IMR-90 (cell line): Measurements from ENCODE around the gene PCBP3. TPM values are rescaled to one million over a fixed set of nuclear protein-coding genes. Genes with fewer than 3 reads are reported as not detected.

Experiments
- ATAC-seq: fragments of 200-7000 bp; cut with Tn5 transposase; 2 replicates; pipeline ENCODE4 v1.9.1; 2020; ENCODE audit warnings: low read depth, mild to moderate bottlenecking, moderate library complexity
- BruUV-seq: library from RNA; stranded (reverse); fragments of 400-500 nt; replicated peaks from 2 replicates; lab custom pipeline; 2021; lab: Mats Ljungman, UMichigan
- CTCF ChIA-PET: fragments of 300-600 bp; formaldehyde crosslinking; extraction: SDS; loops from one replicate; lab custom pipeline; 2021; ENCODE audit warnings: antibody characterized with exemption; lab: Yijun Ruan, JAX
- POLR2A ChIA-PET: fragments of 300-600 bp; sonication (Branson Sonifier 250); formaldehyde crosslinking; loops from one replicate; lab custom pipeline; 2022; ENCODE audit warnings: antibody characterized with exemption; ENCODE audit not compliant: unreplicated experiment; lab: Charles Lee
- DNase-seq: peaks from one replicate; pipeline ENCODE4 v3.0.0; 2013
- H2AFZ ChIP-seq: replicated peaks from 2 replicates; pipeline ENCODE3; 2013; ENCODE audit warnings: low read length, mild to moderate bottlenecking; ENCODE audit not compliant: poor library complexity
- H2AK5ac ChIP-seq: 2 replicates; pipeline ENCODE4 v1.6.1; 2013; ENCODE audit warnings: low read depth, low read length, inconsistent platforms
- H2AK9ac ChIP-seq: replicated peaks from 2 replicates; pipeline ENCODE3; 2013; ENCODE audit warnings: mild to moderate bottlenecking, low read depth, low read length, moderate library complexity; ENCODE audit not compliant: poor library complexity
- H2BK120ac ChIP-seq: 2 replicates; pipeline ENCODE4 v1.6.1; 2013; ENCODE audit warnings: low read depth, low read length, inconsistent platforms
- H2BK15ac ChIP-seq: 3 replicates; pipeline ENCODE4 v1.6.1; 2013; ENCODE audit warnings: low read depth, low read length, inconsistent platforms
- H2BK20ac ChIP-seq: 2 replicates; pipeline ENCODE4 v1.6.1; 2013; ENCODE audit warnings: low read depth, mild to moderate bottlenecking, inconsistent platforms, low read length, moderate library complexity
- H2BK5ac ChIP-seq: 2 replicates; pipeline ENCODE4 v1.6.1; 2013; ENCODE audit warnings: mild to moderate bottlenecking, low read depth, low read length, inconsistent platforms; ENCODE audit not compliant: poor library complexity, severe bottlenecking
- H3K14ac ChIP-seq: replicated peaks from 2 replicates; pipeline ENCODE4 v1.6.1; 2013; ENCODE audit warnings: low read depth, low read length, inconsistent platforms
- H3K18ac ChIP-seq: 2 replicates; pipeline ENCODE4 v1.6.1; 2013; ENCODE audit warnings: low read depth, low read length, control low read depth
- H3K23ac ChIP-seq: 2 replicates; pipeline ENCODE4 v1.6.1; 2013; ENCODE audit warnings: low read depth, low read length, inconsistent platforms
- H3K27ac ChIP-seq: 2 replicates; pipeline ENCODE4 v1.5.1; 2013; ENCODE audit warnings: mild to moderate bottlenecking, control low read depth, low read length; ENCODE audit not compliant: insufficient read depth
- H3K27me3 ChIP-seq: 2 replicates; pipeline ENCODE4 v1.6.1; 2013; ENCODE audit warnings: low read length; ENCODE audit not compliant: control insufficient read depth, insufficient read depth
- H3K36me3 ChIP-seq: 2 replicates; pipeline ENCODE4 v1.6.1; 2013; ENCODE audit warnings: low read length, mixed read lengths; ENCODE audit not compliant: control insufficient read depth, insufficient read depth
- H3K4ac ChIP-seq: 2 replicates; pipeline ENCODE4 v1.6.1; 2013; ENCODE audit warnings: low read depth, low read length, inconsistent platforms
- H3K4me1 ChIP-seq: 2 replicates; pipeline ENCODE4 v1.6.1; 2013; ENCODE audit warnings: low read length, mixed read lengths; ENCODE audit not compliant: control insufficient read depth, insufficient read depth
- H3K4me2 ChIP-seq: 2 replicates; pipeline ENCODE4 v1.6.1; 2013; ENCODE audit warnings: low read depth, mild to moderate bottlenecking, control low read depth, low read length, moderate library complexity
- H3K4me3 ChIP-seq: 2 replicates; pipeline ENCODE4 v1.5.1; 2013; ENCODE audit warnings: low read depth, mild to moderate bottlenecking, control low read depth, low read length, moderate library complexity; ENCODE audit not compliant: insufficient read depth
- H3K56ac ChIP-seq: 2 replicates; pipeline ENCODE4 v1.6.1; 2013; ENCODE audit warnings: low read length, inconsistent platforms; ENCODE audit not compliant: insufficient read depth; ENCODE audit errors: extremely low read depth
- H3K79me1 ChIP-seq, 2 experiments: 2 replicates each; pipeline ENCODE4 v1.6.1; 2013; ENCODE audit warnings: low read length in 2 of 2, inconsistent platforms in 1 of 2, low read depth in 1 of 2
- H3K9ac ChIP-seq: 2 replicates; pipeline ENCODE4 v1.6.1; 2013; ENCODE audit warnings: low read depth, low read length, control low read depth
- H3K9me1 ChIP-seq: 2 replicates; pipeline ENCODE4 v1.6.1; 2013; ENCODE audit warnings: low read length, inconsistent platforms; ENCODE audit not compliant: insufficient read depth
- H3K9me3 ChIP-seq: 2 replicates; pipeline ENCODE4 v1.6.1; 2013; ENCODE audit warnings: low read length; ENCODE audit not compliant: control insufficient read depth, insufficient read depth
- H4K20me1 ChIP-seq: 2 replicates; pipeline ENCODE4 v1.6.1; 2013; ENCODE audit warnings: low read length, inconsistent platforms; ENCODE audit not compliant: insufficient read depth
- H4K5ac ChIP-seq: 2 replicates; pipeline ENCODE4 v1.6.1; 2013; ENCODE audit warnings: mild to moderate bottlenecking, low read depth, low read length, control low read depth
- H4K8ac ChIP-seq, 2 experiments: 2 replicates each; pipeline ENCODE4 v1.6.1; 2013; ENCODE audit warnings: low read depth in 2 of 2, low read length in 2 of 2, control low read depth in 1 of 2, inconsistent platforms in 1 of 2
- H4K91ac ChIP-seq: 2 replicates; pipeline ENCODE4 v1.6.1; 2013; ENCODE audit warnings: low read depth, low read length, inconsistent platforms; ENCODE audit not compliant: insufficient read depth
- BHLHE40 ChIP-seq: fragments of 150-350 bp; IDR thresholded peaks from 2 replicates; pipeline ENCODE4 v1.6.1; 2016; ENCODE audit warnings: mild to moderate bottlenecking, low read depth, low read length
- CEBPB ChIP-seq: IDR thresholded peaks from 2 replicates; pipeline ENCODE4 v1.6.1; 2012; ENCODE audit warnings: low read depth, low read length, improper control_type of control experiment
- FOS ChIP-seq: fragments of 150-350 bp; IDR thresholded peaks from 2 replicates; pipeline ENCODE4 v1.6.1; 2016; ENCODE audit warnings: low read depth, low read length
- MAZ ChIP-seq: IDR thresholded peaks from 2 replicates; pipeline ENCODE4 v1.6.1; 2012; ENCODE audit warnings: low read depth, mild to moderate bottlenecking, low read length, improper control_type of control experiment, moderate library complexity, borderline replicate concordance
- NFE2L2 ChIP-seq: fragments of 150-350 bp; IDR thresholded peaks from 2 replicates; pipeline ENCODE4 v1.6.1; 2016; ENCODE audit warnings: low read depth, mild to moderate bottlenecking, low read length
- RAD21 ChIP-seq: IDR thresholded peaks from 2 replicates; pipeline ENCODE4 v1.6.1; 2012; ENCODE audit warnings: low read length, improper control_type of control experiment
- RCOR1 ChIP-seq: IDR thresholded peaks from 2 replicates; pipeline ENCODE4 v1.6.1; 2012; ENCODE audit warnings: mild to moderate bottlenecking, low read length, improper control_type of control experiment; ENCODE audit not compliant: insufficient replicate concordance
- USF2 ChIP-seq: fragments of 150-350 bp; IDR thresholded peaks from 2 replicates; pipeline ENCODE4 v1.6.1; 2017; ENCODE audit warnings: mild to moderate bottlenecking, antibody characterized with exemption, low read length, low read depth
- WGBS, 2 experiments: methylation state at CpG; one replicate each; pipeline versions ENCODE4 v1.1.5 to v1.1.7; 2013; ENCODE audit warnings: missing lambda C conversion rate in 2 of 2; ENCODE audit not compliant: insufficient read length in 1 of 2; ENCODE audit errors: extremely low coverage in 2 of 2; 5-methylcytosine and 5-hydroxymethylcytosine counted together
- dilution Hi-C: fragments of 300-500 bp; cut with HindIII; formaldehyde crosslinking; loops from one replicate; pipeline ENCODE4 v1.14.3; 2018; ENCODE audit warnings: low sequenced_read_pairs; ENCODE audit not compliant: unreplicated experiment
- in situ Hi-C: fragments of 300-500 bp; cut with MboI; formaldehyde crosslinking; loops from 3 replicates; pipeline ENCODE4 v1.14.3; 2019; ENCODE audit warnings: low sequenced_read_pairs, inconsistent platforms, mixed read lengths
- intact Hi-C: fragments of 100-400 bp; cut with micrococcal nuclease; formaldehyde crosslinking; loops from 2 replicates; pipeline ENCODE4 v1.10.0; 2022
- polyA plus RNA-seq, 3 experiments: library from polyadenylated mRNA; depleted of rRNA; stranded (reverse); fragments of >200 nt; gene quantifications; 2 replicates each; pipeline ENCODE4 v1.2.3, GENCODE V29; 2012; ENCODE audit warnings: low replicate concordance in 1 of 3
- total RNA-seq: library from RNA; depleted of rRNA; stranded (reverse); fragments of >200 nt; gene quantifications from 2 replicates; pipeline ENCODE4 v1.2.3, GENCODE V29; 2012

Gene PCBP3
- total and polyA plus RNA-seq, 2 of the 4 experiments (the other 2 are of a cell fraction) = 2.9 to 3.9 TPM

- TF ChIP-seq RAD21 (no peak), NFE2L2 (no peak), BHLHE40 (no peak), RCOR1 (no peak), USF2 (no peak), MAZ (no peak), FOS (no peak), CEBPB (no peak)
- BruUV-seq = no TSS peak
- no peak for DNase-seq
- Histone ChIP-seq H4K20me1 (peaks cover 26% of the 10 kb centered on the region), H4K5ac (no peak overlapping the region), H2BK15ac (peak overlapping the region; percentile 84; the same call in 1 of the 3 replicates), H3K9me3 (no peaks in the 10 kb centered on the region), H2BK5ac (no peak overlapping the region), H3K36me3 (peaks cover 17% of the 10 kb centered on the region), H2BK20ac (no peak overlapping the region), H3K79me1 (peaks cover under 1 to 37% of the 10 kb centered on the region in 2 experiments; a peak in 2 of 4 replicates), H3K27ac (no peak overlapping the region), H3K4me1 (peaks cover 25% of the 10 kb centered on the region), H3K14ac (no peak overlapping the region), H3K9ac (no peak overlapping the region), H2AFZ (peak overlapping the region; percentile 18), H3K56ac (no peak overlapping the region), H3K4me2 (no peak overlapping the region), H3K23ac (no peak overlapping the region), H2AK9ac (no peak overlapping the region), H3K4me3 (no peak overlapping the region), H2BK120ac (0 out of 2 replicates have a peak overlapping the region, but pooled peaks have one; percentile 6), H2AK5ac (peak overlapping the region; percentile 75), H3K27me3 (no peaks in the 10 kb centered on the region), H3K9me1 (peaks cover 3% of the 10 kb centered on the region), H3K4ac (peak overlapping the region; percentile 32), H3K18ac (no peak overlapping the region), H4K91ac (0 out of 2 replicates have a peak overlapping the region, but pooled peaks have one; percentile 23), H4K8ac (no peak overlapping the region)
- intact Hi-C loops = loop anchor here (10.0 kb wide), 1 partner anchor 346 kb away; the partner anchor contains the start of genes C21orf58 and PCNT
- in situ Hi-C loops = no loop called here
- dilution Hi-C loops = no loop called here
- CTCF ChIA-PET = interaction anchor here (0.6 kb wide), 1 partner anchor 280 kb away, joined by 4 read pairs; no protein-coding TSS in a partner anchor
- 68% methylated on average over 18 of the region's 20 CpGs; no CpG with 5 or more reads in 1 of the 2 experiments for WGBS, 2 experiments
- POLR2A ChIA-PET = no interaction called here
- ATAC-seq = no peak
These were observed 335.7 kb downstream of the PCBP3 start for GRCh38 chr21:45979141-45979631.
